Activated T-cell treated with anti-CD3 and anti-CD28 coated beads, Interleukin-2, amount 50 U/mL, for 4 hours (primary cell): ENCODE measurements around the gene RCSD1. TPM values are rescaled to one million over a fixed set of nuclear protein-coding genes. Genes with fewer than 3 reads are reported as not detected.
A peak's percentile ranks its signal among the peaks of the same experiment; 100 is the strongest.

Source experiments
- ATAC-seq, 2 donors: fragments of 200-7000 bp; cut with Tn5 transposase; one replicate each; pipeline ENCODE4 v1.10.0; 2021
- DNase-seq: peaks from one replicate; pipeline ENCODE4 v3.0.0-alpha.2; 2020
- H3K27me3 Mint-ChIP-seq: one replicate; pipeline ENCODE4 v1.8.0; 2021; ENCODE audit warnings: low read depth, mixed read lengths
- H3K36me3 Mint-ChIP-seq: one replicate; pipeline ENCODE4 v1.8.0; 2022; ENCODE audit warnings: mixed read lengths; ENCODE audit not compliant: insufficient read depth
- H3K4me1 Mint-ChIP-seq: one replicate; pipeline ENCODE4 v1.8.0; 2021; ENCODE audit warnings: low read depth, mixed read lengths
- H3K4me3 Mint-ChIP-seq: one replicate; pipeline ENCODE4 v1.8.0; 2021; ENCODE audit warnings: mild to moderate bottlenecking, moderate library complexity, mixed read lengths
- H3K9me3 Mint-ChIP-seq: one replicate; pipeline ENCODE4 v1.8.0; 2021; ENCODE audit warnings: mixed read lengths
- total RNA-seq, 3 donors: library from RNA; stranded (reverse); gene quantifications; one replicate each; pipeline ENCODE4 v1.2.1, GENCODE V29; 2021

The RCSD1 gene
- total RNA-seq, 3 donors from 2014 or later, result 15.4 to 20.6 (median 17.5) TPM

- no peaks in the 10 kb centered on the region for H3K9me3 Mint-ChIP-seq
- peaks cover 89% of the 10 kb centered on the region for H3K4me1 Mint-ChIP-seq
- no peak overlapping the region for H3K4me3 Mint-ChIP-seq
- ATAC-seq (no peak), DNase-seq (no peak)
- peaks cover 28% of the 10 kb centered on the region for H3K36me3 Mint-ChIP-seq
- H3K27me3 Mint-ChIP-seq, result no peaks in the 10 kb centered on the region
Observed at GRCh38 chr1:167643441-167643840, 13.4 kb downstream of the RCSD1 start.

- Mint-ChIP-seq H3K36me3 (peaks cover 28% of the 10 kb centered on the region), H3K4me3 (no peak overlapping the region)
- no peak for DNase-seq
Observed at GRCh38 chr1:167644551-167644950, 14.5 kb downstream of the RCSD1 start.

GRCh38 chr1:167645140-167645541, 15.1 kb downstream of the RCSD1 start:
- no peaks in the 10 kb centered on the region for H3K9me3 Mint-ChIP-seq
- H3K4me1 Mint-ChIP-seq, result peaks cover 91% of the 10 kb centered on the region
- no peak overlapping the region for H3K4me3 Mint-ChIP-seq
- H3K36me3 Mint-ChIP-seq, result peaks cover 28% of the 10 kb centered on the region
- H3K27me3 Mint-ChIP-seq, result no peaks in the 10 kb centered on the region
- ATAC-seq, result no peak
- DNase-seq, result no peak

More at GRCh38 chr1:167644551-167644950, 14.5 kb downstream of the RCSD1 start:
- ATAC-seq, result no peak
- no peaks in the 10 kb centered on the region for H3K9me3 Mint-ChIP-seq
- H3K4me1 Mint-ChIP-seq, result peaks cover 91% of the 10 kb centered on the region
- H3K27me3 Mint-ChIP-seq, result no peaks in the 10 kb centered on the region

GRCh38 chr1:167645625-167646414, 15.8 kb downstream of the RCSD1 start:
- no peak for DNase-seq
- no peaks in the 10 kb centered on the region for H3K9me3 Mint-ChIP-seq
- peaks cover 24% of the 10 kb centered on the region for H3K36me3 Mint-ChIP-seq
- no peak for ATAC-seq
- H3K27me3 Mint-ChIP-seq, result no peaks in the 10 kb centered on the region
- H3K4me1 Mint-ChIP-seq, result peaks cover 91% of the 10 kb centered on the region
- no peak overlapping the region for H3K4me3 Mint-ChIP-seq

GRCh38 chr1:167648252-167648849, 18.3 kb downstream of the RCSD1 start:
- no peak for DNase-seq
- H3K27me3 Mint-ChIP-seq, result no peaks in the 10 kb centered on the region
- ATAC-seq, result no peak
- peaks cover 88% of the 10 kb centered on the region for H3K4me1 Mint-ChIP-seq
- H3K4me3 Mint-ChIP-seq, result no peak overlapping the region
- H3K9me3 Mint-ChIP-seq, result no peaks in the 10 kb centered on the region
- peaks cover 14% of the 10 kb centered on the region for H3K36me3 Mint-ChIP-seq

- Mint-ChIP-seq H3K9me3 (no peaks in the 10 kb centered on the region), H3K4me3 (no peak overlapping the region), H3K36me3 (peaks cover 12% of the 10 kb centered on the region), H3K4me1 (peaks cover 88% of the 10 kb centered on the region), H3K27me3 (no peaks in the 10 kb centered on the region)
- DNase-seq (no peak), ATAC-seq (no peak)
Observed at GRCh38 chr1:167648978-167649744, 19.1 kb downstream of the RCSD1 start.

- DNase-seq, result no peak
- Mint-ChIP-seq H3K4me1 (peaks cover 89% of the 10 kb centered on the region), H3K27me3 (no peaks in the 10 kb centered on the region), H3K4me3 (no peak overlapping the region), H3K36me3 (peaks cover 13% of the 10 kb centered on the region), H3K9me3 (no peaks in the 10 kb centered on the region)
- ATAC-seq, result peak; percentile 41 to 44
Observed at GRCh38 chr1:167650269-167651160, 20.5 kb downstream of the RCSD1 start.

- no peak for DNase-seq
- Mint-ChIP-seq H3K36me3 (peaks cover 6% of the 10 kb centered on the region), H3K4me1 (peaks cover 85% of the 10 kb centered on the region), H3K9me3 (no peaks in the 10 kb centered on the region), H3K27me3 (no peaks in the 10 kb centered on the region), H3K4me3 (no peak overlapping the region)
- ATAC-seq, result peak; percentile 33
Observed at GRCh38 chr1:167651161-167651693, 21.2 kb downstream of the RCSD1 start.

GRCh38 chr1:167654975-167655575, 25.0 kb downstream of the RCSD1 start:
- no peak for DNase-seq
- H3K27me3 Mint-ChIP-seq, result no peaks in the 10 kb centered on the region
- no peak overlapping the region for H3K4me3 Mint-ChIP-seq
- peaks cover 14% of the 10 kb centered on the region for H3K36me3 Mint-ChIP-seq
- H3K9me3 Mint-ChIP-seq, result no peaks in the 10 kb centered on the region
- H3K4me1 Mint-ChIP-seq, result peaks cover 91% of the 10 kb centered on the region
- ATAC-seq, result no peak

GRCh38 chr1:167656657-167657056, 26.6 kb downstream of the RCSD1 start:
- ATAC-seq, result no peak
- no peak overlapping the region for H3K4me3 Mint-ChIP-seq
- H3K9me3 Mint-ChIP-seq, result no peaks in the 10 kb centered on the region
- no peaks in the 10 kb centered on the region for H3K27me3 Mint-ChIP-seq
- DNase-seq, result no peak
- peaks cover 19% of the 10 kb centered on the region for H3K36me3 Mint-ChIP-seq
- peaks cover 90% of the 10 kb centered on the region for H3K4me1 Mint-ChIP-seq

- peaks cover 92% of the 10 kb centered on the region for H3K4me1 Mint-ChIP-seq
- peaks cover 22% of the 10 kb centered on the region for H3K36me3 Mint-ChIP-seq
- H3K27me3 Mint-ChIP-seq, result no peaks in the 10 kb centered on the region
- no peak for DNase-seq
- H3K4me3 Mint-ChIP-seq, result no peak overlapping the region
- no peaks in the 10 kb centered on the region for H3K9me3 Mint-ChIP-seq
- ATAC-seq, result no peak
Observed at GRCh38 chr1:167658574-167659328, 28.7 kb downstream of the RCSD1 start.

GRCh38 chr1:167659450-167659849, 29.4 kb downstream of the RCSD1 start:
- ATAC-seq (no peak), DNase-seq (no peak)
- H3K36me3 Mint-ChIP-seq, result peaks cover 19% of the 10 kb centered on the region
- H3K4me1 Mint-ChIP-seq, result peaks cover 92% of the 10 kb centered on the region
- H3K4me3 Mint-ChIP-seq, result no peak overlapping the region
- H3K9me3 Mint-ChIP-seq, result no peaks in the 10 kb centered on the region
- no peaks in the 10 kb centered on the region for H3K27me3 Mint-ChIP-seq

- ATAC-seq (no peak), DNase-seq (no peak)
- Mint-ChIP-seq H3K36me3 (peaks cover 19% of the 10 kb centered on the region), H3K4me1 (peaks cover 90% of the 10 kb centered on the region), H3K27me3 (no peaks in the 10 kb centered on the region), H3K4me3 (no peak overlapping the region), H3K9me3 (no peaks in the 10 kb centered on the region)
Observed at GRCh38 chr1:167659881-167660280, 29.8 kb downstream of the RCSD1 start.
